Thyroid gland (tissue), 4 donors: ENCODE data around the gene AMPD3.

Source experiments
- POLR2A ChIP-seq, 2 donors: fragments of 450-650 bp; IDR thresholded peaks; one replicate each; pipeline ENCODE4 v1.6.1; 2017; ENCODE audit warnings: antibody characterized with exemption in 2 of 2, mild to moderate bottlenecking in 2 of 2, moderate library complexity in 1 of 2
- TF ChIP-seq, protein P1 (sequence below), 6 experiments: fragments of 200-600 bp in 3 of 6; fragments of 450-650 bp in 3 of 6; sonication (generic) in 3 of 6; IDR thresholded peaks; one replicate each; pipeline ENCODE4 v1.5.1; 2016 to 2019; ENCODE audit warnings: antibody characterized with exemption in 6 of 6, mild to moderate bottlenecking in 2 of 6, inconsistent platforms in 1 of 6, moderate library complexity in 1 of 6

DNA sequence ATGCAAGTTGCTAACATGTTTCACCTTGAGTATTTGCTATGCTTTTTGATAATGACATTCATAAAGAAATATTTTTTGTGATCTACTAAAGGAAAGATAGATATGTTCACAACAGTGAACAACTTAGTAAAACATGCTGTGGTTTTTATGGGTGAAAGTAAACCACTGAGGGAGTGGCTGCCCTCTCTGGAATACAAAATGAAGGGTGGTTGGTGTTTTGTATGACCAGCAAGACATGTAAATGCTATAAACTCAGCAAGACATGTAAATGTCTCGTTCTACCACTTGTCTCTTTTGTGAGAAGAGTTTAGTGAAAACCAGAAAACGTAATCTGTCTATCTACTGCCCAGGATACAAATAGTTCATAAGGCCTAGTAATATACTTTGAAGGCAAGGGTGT is 7.6 kb upstream of the AMPD3 start:
- TF ChIP-seq, protein P1, sequence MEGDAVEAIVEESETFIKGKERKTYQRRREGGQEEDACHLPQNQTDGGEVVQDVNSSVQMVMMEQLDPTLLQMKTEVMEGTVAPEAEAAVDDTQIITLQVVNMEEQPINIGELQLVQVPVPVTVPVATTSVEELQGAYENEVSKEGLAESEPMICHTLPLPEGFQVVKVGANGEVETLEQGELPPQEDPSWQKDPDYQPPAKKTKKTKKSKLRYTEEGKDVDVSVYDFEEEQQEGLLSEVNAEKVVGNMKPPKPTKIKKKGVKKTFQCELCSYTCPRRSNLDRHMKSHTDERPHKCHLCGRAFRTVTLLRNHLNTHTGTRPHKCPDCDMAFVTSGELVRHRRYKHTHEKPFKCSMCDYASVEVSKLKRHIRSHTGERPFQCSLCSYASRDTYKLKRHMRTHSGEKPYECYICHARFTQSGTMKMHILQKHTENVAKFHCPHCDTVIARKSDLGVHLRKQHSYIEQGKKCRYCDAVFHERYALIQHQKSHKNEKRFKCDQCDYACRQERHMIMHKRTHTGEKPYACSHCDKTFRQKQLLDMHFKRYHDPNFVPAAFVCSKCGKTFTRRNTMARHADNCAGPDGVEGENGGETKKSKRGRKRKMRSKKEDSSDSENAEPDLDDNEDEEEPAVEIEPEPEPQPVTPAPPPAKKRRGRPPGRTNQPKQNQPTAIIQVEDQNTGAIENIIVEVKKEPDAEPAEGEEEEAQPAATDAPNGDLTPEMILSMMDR (IDR thresholded peaks at IDR 0.05) = no peak
- no peak for TF ChIP-seq POLR2A (IDR thresholded peaks at IDR 0.05)
